NCI-H748 (cell line): ENCODE results near the gene MYO1C.
"Not testable (repeated sequence)": the region's sequence is repeated elsewhere in the genome, so short reads cannot be mapped to it uniquely, and the experiment has no call there.

Experiments used
- DNase-seq: peaks from one replicate; lab custom pipeline; 2025; ENCODE audit not compliant: unreplicated experiment; lab: John Stamatoyannopoulos, UW

Gene MYO1C

GRCh38 chr17:1492249-1493206 lies at the start of gene MYO1C:
Gene MYO1C (minus strand): TSS chr17:1492686. CDS start chr17:1492487, 199 bp downstream.
- no peak for DNase-seq

GRCh38 chr17:1541367-1541904 lies 49.0 kb upstream of the MYO1C start:
- no peak for DNase-seq

GRCh38 chr17:1539811-1540210 lies 47.3 kb upstream of the MYO1C start:
- no peak for DNase-seq

GRCh38 chr17:1535737-1536136 lies 43.3 kb upstream of the MYO1C start:
- no peak for DNase-seq

GRCh38 chr17:1533661-1534325 lies 41.3 kb upstream of the MYO1C start:
- DNase-seq, result no peak

GRCh38 chr17:1532836-1533602 lies 40.5 kb upstream of the MYO1C start:
- peak; percentile 31 for DNase-seq

GRCh38 chr17:1529863-1530262 lies 37.4 kb upstream of the MYO1C start:
- no peak for DNase-seq

GRCh38 chr17:1526876-1527275 lies 34.4 kb upstream of the MYO1C start:
- not testable (repeated sequence) for DNase-seq

- DNase-seq, result no peak
Measured at GRCh38 chr17:1522626-1523025, 30.1 kb upstream of the MYO1C start.

GRCh38 chr17:1521086-1521640 lies 28.7 kb upstream of the MYO1C start:
- no peak for DNase-seq

GRCh38 chr17:1519678-1520077 lies 27.2 kb upstream of the MYO1C start:
- DNase-seq, result no peak

GRCh38 chr17:1518410-1518809 lies 25.9 kb upstream of the MYO1C start:
- no peak for DNase-seq

- DNase-seq, result peak; percentile 99
Measured at GRCh38 chr17:1516388-1517161, 24.1 kb upstream of the MYO1C start, which contains the start of gene INPP5K. Gene INPP5K (minus strand): TSS chr17:1516612. CDS start chr17:1516499, 113 bp downstream.

GRCh38 chr17:1515640-1516387 lies 23.3 kb upstream of the MYO1C start:
- peak; percentile 78 for DNase-seq

- DNase-seq, result no peak
Measured at GRCh38 chr17:1512351-1512750, 19.9 kb upstream of the MYO1C start.

- no peak for DNase-seq
Measured at GRCh38 chr17:1511756-1512321, 19.4 kb upstream of the MYO1C start.

- DNase-seq, result no peak
Measured at GRCh38 chr17:1511290-1511689, 18.8 kb upstream of the MYO1C start.

- peak; percentile 27 for DNase-seq
Measured at GRCh38 chr17:1509290-1509881, 16.9 kb upstream of the MYO1C start.
